NCI-H1105 treated with DMSO at 0.1 percent for 48 hours (cell line): Measurements from ENCODE around the gene FAM83D.
"Not testable (repeated sequence)": the region's sequence is repeated elsewhere in the genome, so short reads cannot be mapped to it uniquely, and the experiment has no call there.

Source experiments
- DNase-seq: peaks from one replicate; lab custom pipeline; 2025; lab: John Stamatoyannopoulos, UW

FAM83D gene

DNA sequence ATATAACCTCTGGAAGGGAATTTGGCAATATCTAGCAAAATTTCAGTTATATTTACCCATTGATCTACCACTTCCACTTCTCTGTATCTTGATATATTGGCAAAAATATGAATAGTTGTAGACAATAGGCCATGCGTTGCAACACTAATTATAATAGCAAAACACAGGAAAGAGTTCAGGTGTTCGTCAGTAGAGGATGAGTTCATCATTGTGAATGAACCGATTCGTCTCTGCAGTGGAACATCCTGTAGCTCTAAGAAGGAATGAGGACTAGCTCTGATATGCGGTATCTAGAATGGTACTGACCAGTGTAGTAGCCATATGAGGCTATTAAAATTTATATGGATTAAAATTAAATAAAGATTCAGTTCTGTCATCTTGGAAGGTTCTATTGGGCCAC lies 8.3 kb downstream of the FAM83D start:
- DNase-seq = no peak

- no peak for DNase-seq
These were observed 9.1 kb downstream of the FAM83D start for GRCh38 chr20:38935285-38935684.

- no peak for DNase-seq
These were observed 9.8 kb downstream of the FAM83D start for GRCh38 chr20:38935967-38936407.

DNA sequence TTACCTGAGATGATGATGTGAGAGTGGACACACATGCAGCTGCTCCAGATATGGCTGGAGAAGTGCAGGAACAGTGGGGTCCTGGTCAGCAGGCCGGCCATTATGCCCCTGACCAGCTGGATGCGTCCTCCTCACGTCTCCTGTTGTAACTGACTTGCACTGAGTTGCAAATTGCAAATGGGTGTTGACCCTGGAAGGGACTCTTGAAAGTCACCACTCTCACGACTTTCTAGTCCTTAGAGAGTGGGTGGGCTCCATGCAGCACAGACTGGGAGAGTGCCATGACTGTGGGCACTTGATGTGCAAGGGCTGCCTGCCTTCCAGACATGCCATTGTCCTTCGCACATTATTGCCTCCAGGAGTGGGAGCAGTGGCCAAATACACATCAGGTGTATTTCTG lies 10.8 kb downstream of the FAM83D start:
- DNase-seq = no peak

DNA sequence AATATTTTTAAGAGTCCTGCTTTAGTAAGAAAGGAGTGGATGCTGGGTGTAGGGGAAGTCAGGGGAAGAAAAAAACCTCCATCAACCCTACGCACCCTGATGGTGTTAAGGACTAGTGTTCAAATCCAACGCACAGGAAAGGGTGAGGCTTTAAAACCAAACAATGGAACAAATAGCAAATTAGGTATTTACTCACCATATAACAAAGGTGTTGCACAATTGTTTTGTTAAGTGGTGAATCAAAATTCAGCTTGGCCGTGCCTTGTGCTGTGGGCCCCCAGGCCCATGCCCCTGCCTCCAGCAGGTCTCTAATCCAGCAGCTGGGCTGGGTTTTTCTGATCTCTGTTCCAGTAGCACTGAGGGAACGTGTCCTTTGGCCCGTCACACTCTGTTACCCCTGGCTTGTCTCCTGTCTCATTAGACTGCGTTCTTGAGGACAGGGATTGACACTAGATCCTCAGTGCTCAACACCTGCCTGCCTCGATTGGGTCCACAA lies 11.8 kb downstream of the FAM83D start:
- DNase-seq = no peak

DNA sequence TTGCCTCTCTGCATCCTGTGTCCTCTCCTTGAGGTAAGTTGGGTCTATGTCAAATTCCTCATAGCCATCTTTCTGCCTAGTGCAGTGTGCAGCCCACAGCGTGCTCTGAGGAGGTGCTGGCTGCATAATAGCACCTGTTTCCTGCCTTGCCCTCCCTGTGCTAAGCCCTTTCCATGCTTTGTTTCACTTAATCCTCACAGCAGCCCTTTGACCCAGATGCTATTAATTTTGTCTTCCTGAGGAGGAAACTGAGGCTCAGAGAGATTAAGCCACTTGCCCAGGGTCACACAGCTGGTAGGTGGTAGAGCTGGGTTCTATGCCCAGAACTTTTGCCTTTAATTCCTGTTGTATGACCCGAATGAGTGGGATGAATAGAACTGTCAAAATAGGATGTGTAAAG lies 13.5 kb downstream of the FAM83D start:
- no peak for DNase-seq

DNA sequence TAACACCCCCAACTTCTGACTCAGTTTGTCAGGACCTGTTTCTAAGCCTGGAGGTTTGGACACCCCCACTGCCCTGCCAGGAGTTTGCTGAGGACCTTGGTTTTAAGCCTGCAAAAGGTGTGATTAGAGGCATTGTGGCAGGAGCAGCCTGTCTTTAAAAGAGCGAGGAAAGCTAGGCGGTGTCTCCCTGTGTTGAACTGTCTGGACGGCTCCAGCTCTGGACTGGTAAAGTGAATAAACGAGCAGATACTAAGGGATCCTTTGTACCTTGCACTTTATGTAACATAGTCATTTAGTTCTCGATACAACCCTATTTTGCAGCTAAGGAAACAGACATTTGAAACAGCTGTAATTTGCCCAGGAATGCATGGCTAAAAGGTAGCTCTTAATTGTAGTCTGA lies 14.4 kb downstream of the FAM83D start:
- DNase-seq = no peak

- no peak for DNase-seq
These were observed 15.6 kb downstream of the FAM83D start for GRCh38 chr20:38941726-38942389.

- DNase-seq = no peak
These were observed 18.8 kb downstream of the FAM83D start for GRCh38 chr20:38945012-38945411.

DNA sequence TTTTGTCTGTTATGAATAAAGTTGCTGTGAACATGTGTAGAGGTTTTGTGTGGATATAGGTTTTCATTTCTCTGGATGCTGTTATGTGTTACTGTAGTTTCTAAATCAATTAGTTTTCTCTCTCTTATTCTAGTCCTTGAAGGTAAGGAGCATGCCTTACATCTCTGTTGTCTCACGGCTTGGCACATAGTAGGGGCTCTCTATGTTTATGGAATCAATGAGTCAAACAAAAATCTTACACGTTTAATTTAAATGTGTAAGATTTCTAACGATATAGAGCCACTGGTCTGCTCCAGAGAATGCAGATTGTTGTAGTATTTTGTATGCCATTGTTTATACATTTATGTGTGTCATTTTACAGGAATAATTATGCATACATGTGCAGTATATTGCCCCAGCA lies 20.6 kb downstream of the FAM83D start:
- no peak for DNase-seq

DNA sequence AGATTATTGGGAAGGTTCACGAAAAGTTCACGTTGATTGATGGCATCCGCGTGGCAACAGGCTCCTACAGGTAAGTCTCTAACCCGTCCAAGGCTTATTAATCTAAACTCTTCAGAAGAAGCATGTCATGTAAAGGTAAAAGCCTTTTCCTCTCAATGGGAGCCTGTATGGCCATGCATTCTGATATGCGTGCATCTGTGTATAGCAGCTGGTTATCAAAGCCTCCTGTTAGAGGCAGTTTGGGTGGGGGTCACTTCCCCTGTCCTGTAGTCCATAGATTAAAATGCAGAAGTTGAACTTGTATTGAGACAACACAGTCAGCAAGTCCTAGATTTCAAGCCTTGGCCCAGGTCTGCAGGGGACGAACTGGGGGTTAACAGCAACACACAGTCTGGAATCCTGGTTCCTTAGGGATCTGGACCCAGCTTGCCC lies 21.7 kb downstream of the FAM83D start:
- no peak for DNase-seq

- no peak for DNase-seq
These were observed 24.0 kb downstream of the FAM83D start for GRCh38 chr20:38950254-38950653.

DNA sequence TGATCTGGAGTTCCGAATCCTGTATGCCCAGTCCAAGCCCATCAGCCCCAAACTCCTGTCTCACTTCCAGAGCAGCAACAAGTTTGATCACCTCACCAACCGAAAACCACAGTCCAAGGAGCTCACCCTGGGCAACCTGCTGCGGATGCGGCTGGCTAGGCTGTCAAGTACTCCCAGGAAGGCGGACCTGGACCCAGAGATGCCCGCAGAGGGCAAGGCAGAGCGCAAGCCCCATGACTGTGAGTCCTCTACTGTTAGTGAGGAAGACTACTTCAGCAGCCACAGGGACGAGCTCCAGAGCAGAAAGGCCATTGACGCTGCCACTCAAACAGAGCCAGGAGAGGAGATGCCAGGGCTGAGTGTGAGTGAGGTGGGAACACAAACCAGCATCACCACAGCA lies 25.4 kb downstream of the FAM83D start:
- no peak for DNase-seq

DNA sequence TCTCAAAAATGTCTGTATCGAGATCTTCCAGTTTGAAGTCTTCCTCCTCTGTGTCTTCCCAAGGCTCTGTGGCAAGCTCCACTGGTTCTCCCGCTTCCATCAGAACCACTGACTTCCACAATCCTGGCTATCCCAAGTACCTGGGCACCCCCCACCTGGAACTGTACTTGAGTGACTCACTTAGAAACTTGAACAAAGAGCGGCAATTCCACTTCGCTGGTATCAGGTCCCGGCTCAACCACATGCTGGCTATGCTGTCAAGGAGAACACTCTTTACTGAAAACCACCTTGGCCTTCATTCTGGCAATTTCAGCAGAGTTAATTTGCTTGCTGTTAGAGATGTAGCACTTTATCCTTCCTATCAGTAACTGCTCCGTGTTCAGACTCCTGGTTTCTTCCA lies 25.9 kb downstream of the FAM83D start:
- DNase-seq = no peak

DNA sequence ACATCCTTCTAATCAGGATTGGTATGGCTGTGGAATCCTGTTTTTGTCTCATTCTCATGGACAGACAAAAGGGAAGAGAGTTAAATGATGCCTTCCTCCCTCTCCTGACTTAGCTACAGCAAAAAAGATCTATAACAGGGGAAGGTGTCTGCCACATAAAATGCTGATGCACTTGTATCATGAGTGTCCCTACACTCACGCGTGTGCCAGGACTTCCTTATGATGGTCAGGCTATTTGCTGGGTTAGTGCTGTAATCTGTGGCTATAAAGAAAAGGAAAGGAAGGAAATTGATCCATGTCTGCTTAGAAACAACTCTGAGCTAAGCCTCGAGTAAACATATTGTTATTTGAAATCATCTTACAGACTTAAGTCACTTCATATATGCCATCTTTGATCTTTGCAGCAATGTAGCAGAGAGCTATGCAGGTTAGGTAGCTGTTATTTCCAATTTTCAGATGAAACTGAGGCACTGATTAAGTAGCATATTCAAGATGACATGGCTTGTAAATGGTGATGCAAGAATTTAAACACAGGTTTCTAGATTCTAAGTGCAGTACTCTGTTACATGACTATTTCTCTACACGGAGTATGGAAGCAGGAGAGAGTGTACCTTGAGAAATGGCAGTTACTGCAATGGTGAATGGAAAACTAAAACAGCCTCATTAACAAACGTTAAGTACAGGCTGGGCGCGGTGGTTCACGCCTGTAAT lies 27.6 kb downstream of the FAM83D start:
- DNase-seq = no peak

DNA sequence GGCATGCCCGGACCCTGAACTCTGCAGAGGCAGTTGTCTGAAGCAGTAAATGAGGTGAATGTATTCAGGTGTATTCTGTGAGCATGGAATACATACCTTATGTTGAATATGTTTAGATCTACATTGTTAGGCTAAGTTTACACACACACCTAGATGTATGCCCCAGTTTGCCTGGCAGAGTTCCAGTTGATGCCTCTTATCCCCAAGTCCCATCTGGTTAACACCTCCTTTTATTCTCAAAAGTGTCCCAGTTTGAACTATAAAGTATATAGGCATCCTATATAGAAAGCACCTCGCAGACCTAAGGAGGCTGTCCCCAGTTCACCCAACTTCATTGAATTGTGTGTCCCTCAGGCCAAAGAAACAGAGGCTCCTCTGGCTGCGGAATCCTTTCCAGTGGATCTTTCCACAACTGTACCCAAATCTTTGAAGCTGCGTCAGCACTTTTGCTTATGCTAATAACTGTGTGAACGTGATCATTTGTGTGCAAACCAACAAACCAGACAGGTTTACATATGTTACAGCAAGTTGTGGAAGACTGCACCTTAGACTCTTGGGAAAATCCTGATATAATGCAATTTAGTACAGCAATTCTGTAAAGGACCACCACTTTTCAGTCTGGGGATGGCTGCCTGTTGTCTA lies 31.1 kb downstream of the FAM83D start:
- DNase-seq = no peak

DNA sequence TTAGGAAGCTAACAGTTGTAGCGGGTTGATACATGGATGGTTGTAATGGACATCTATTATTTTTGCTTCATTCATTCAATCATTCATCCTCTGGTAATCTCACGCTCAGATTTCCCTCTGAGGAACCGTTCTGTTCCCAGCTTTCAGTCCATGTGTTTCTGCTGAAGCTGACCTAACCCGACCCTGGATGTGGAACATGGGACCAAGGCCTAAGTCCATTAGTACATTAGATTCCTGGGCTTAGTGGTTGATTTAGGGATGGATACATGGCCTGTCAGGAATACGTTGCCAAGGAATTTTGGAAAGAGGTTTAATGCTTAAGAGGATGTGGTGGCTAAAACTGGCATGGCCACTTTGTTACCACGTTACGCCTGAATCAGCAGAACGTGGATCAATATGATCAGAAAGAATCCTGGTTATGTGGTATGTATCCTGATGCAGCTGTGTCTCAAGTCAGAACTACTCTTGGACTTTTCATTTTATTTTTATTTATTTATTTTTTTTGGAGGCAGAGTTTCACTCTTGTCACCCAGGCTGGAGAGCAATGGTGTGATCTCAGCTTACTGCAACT lies 31.8 kb downstream of the FAM83D start:
- no peak for DNase-seq

DNA sequence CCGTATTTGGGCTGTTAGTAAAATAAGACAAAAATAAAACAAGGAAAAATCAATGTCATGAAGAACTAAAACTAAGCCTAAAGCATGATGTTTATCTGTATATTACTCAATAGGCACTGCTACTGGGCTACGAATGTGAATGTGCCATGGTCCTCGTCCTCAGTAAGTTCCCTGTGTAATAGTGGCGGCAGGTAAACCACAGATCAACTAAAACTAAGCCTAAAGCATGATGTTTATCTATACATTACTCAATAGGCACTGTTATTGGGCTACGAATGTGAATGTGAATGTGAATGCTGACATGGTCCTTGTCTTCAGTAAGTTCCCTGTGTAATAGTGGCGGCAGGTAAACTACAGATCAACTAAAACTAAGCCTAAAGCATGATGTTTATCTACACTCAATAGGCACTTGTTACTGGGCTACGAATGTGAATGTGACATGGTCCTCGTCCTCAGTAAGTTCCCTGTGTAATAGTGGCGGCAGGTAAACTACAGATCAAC lies 34.0 kb downstream of the FAM83D start:
- DNase-seq = not testable (repeated sequence)

DNA sequence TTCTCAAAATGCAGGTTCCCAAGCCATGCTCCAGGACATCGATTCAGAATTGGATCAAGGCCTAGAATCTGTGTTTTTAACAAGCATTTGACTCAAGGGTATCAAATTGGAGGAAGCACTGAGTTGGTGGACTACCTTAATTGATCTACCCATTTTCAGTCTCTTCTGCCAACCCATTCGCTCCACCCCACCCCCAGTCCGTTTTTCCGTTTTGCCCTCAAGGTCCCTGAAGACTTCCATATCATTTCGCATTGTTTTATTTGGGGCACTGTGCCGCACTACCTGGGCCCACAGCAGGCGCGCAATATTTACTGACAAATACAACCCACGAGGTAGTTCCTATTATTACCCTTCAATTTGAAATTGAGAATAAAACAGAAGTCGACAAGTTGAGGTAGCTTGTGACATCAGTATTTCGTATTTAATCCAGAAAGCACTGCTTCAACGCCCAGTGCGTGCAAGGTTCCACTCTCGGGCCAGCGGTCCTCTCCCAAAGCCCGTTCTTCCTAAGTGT lies 35.4 kb downstream of the FAM83D start:
- peak; percentile 52 for DNase-seq

DNA sequence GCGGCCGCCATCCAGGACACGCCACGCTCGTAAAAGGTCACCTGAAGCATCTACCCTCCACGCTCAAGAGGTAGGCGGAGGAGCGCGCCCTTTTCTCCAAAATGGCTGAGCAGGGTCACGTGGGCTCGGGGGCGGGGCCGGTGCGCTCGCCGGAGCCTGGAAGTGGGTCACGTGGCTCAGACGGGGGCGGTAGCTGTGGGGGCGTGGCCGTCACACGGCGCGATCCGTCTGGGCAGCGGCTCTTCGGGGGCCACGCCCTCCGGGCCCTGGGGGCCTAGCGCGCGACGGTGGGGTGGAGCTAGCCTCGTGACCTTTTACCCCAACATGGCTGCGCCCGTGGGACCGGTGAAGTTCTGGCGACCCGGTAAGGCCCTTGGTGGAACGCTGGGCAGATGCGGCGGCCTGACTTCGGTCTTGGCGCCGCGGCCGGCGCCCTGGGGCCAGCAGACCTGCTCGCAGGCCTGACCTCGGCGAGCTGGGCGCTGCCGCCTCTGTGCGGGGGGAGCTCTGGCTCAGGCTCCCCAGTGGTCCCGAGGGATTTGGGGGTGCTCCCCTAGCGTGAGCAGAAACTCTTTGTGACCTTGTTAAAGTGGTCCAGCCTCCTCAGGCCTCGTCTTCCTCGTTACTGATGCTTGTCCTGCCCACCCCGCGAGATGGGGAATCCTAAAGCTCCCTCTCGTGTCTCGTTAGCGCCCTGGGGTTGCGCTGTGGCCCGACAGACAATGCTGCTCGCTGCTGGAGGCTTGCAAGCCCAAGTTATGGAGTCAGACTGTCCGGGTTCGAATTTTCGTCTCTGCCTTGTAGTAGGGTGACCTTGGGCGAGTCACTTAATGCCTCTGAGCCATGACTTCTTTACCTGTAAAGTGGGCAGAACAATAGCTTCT lies 36.1 kb downstream of the FAM83D start, which contains the start of gene DHX35:
DHX35 (plus strand) TSS at position 301 of the 884 bp plus-strand sequence; CDS start at position 325, 24 bp downstream.
- peak; percentile 97 for DNase-seq

DNA sequence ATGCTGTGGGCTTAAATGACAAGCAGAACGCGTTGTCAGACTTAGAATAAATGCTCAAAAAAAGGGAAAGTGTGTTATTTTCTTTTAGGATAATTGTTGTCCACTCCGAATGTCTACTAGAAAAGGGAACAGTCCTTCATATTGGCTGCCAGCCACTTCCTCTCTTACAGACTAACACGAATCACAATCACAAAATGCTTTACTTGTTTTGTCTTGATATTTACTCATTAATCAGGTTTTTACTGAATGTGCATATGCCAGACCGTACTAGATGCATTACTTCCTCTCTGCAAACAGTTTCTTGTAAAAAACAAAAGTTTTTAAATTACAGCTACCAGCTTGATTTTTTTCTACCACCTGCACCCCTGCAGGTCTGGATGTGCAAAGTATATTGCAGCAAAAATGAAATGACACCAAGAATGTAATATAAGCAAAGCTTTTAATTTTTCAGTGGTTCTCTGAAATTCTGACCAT lies 36.7 kb downstream of the FAM83D start:
- DNase-seq = peak; percentile 26
